T-helper 1 cell treated with Interleukin-12 subunit alpha and Interleukin-12 subunit beta and Interleukin-4 antibody, amounts not matched to agents 30 ng/mL and 1 ng/mL, for 36 hours (primary cell): ENCODE measurements around the gene SRC. TPM values are rescaled to one million over a fixed set of nuclear protein-coding genes. Genes with fewer than 3 reads are reported as not detected.
"Not testable (repeated sequence)": the region's sequence is repeated elsewhere in the genome, so short reads cannot be mapped to it uniquely, and the experiment has no call there.

Experiments
- intact Hi-C: fragments of 100-400 bp; cut with micrococcal nuclease; formaldehyde crosslinking; loops from one replicate; pipeline ENCODE4 v1.15.1; 2024
- total RNA-seq: library from RNA; stranded (reverse); gene quantifications from 2 replicates; pipeline ENCODE4 v1.2.3, GENCODE V29; 2022

Gene SRC
- total RNA-seq, 1 donor from 2014 or later = 5.3 TPM

DNA sequence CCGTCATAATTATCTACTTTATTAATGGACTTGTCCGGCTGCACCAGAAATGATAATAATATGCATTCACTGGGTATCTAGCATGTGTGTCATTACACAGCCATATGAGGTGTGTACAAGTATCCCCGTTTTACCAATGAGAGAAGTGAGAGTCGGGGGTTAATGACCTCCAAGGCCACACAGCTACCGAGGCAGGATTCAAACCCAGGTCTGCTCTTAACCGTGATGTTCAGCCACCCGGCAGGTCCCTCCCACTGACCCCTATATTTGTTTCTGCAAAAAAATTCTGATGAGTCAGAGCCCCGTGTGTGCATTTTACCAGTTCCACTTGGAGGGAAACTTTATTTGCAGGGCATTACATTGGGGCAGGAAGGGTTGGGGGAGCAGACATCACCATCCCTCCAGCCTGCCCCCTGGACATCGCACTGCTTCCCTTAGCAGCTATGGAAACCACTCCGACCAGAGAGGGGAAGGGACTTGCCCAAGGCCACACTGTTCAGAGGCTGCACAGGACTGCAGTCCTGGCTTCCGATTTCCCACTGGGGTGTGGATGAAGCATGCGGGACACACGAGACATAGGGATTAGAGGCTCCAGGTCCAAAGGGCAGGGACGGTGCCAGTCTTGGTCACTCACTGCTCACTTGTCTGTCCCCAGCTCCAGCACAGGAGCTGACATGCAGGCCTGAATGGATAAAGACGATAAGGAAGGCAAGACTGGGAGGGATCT, 10.1 kb upstream of the SRC start:
- intact Hi-C loops = no loop called here

- intact Hi-C loops = no loop called here
These were observed 9.4 kb upstream of the SRC start for GRCh38 chr20:37336369-37337207.

DNA sequence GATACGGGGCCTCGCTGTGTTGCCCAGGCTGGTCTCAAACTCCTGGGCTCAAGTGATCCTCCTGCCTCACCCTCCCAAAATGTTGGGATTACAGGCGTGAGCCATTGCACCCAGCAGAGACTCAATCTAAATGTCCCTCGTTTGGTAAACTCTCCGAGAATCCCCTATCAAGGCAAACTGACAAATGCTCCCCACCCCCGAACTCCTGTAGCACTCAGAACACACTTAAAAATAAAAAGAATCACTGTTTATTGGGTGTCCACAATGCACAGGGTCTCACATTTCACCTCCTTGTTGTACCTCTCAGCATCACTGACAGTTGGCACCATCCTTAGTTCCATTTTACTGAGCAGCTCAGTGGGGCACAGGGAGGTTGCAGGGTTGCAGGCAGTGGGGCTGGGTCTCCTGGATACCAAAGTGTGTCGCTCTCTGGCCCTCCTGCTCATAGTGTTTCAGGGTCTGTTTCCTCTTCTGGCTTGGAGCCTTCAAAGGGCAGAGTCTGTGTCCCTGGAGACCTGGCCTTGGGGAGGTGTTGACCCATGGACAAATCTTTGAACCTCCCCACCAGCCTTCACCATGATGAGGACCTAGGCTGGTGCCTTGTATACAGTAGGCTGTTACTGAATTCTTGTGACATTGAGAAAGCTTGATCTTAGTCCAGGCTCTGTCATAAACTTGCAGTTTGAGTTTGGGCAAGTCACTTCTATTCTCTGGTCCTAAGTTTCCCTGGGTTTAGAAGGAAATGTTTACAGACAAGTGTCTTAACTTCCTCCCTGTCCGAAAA, 8.5 kb upstream of the SRC start:
- intact Hi-C loops = no loop called here

GRCh38 chr20:37338380-37338779, 7.6 kb upstream of the SRC start:
- intact Hi-C loops = not testable (repeated sequence)

DNA sequence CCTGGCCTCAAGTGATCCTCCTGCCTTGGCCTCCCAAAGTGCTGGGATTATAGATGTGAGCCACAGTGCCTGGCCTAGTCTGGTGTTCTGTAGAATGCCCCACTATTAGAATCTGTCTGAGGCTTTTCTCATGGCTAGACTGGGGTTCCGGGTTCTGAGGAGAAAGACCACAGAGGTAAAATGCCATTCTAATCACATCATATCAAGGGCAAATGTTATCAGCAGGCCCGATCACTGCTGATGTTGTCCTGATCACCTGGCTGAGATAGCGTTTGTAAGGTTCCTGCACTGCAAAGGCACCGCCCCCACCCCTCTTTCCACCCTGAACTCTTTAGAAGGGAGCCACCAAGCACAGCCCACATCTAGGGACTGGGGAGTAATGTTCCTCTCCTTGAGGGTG, 6.7 kb upstream of the SRC start:
- intact Hi-C loops = no loop called here

GRCh38 chr20:37339764-37340109, 6.2 kb upstream of the SRC start:
- intact Hi-C loops = loop anchor here (5.0 kb wide), 1 partner anchor 43 kb away; no protein-coding TSS in a partner anchor

GRCh38 chr20:37340998-37341397, 4.9 kb upstream of the SRC start:
- intact Hi-C loops = loop anchor here (5.0 kb wide), 1 partner anchor 41 kb away; no protein-coding TSS in a partner anchor

- intact Hi-C loops = loop anchor here (5.0 kb wide), 1 partner anchor 41 kb away; no protein-coding TSS in a partner anchor
These were observed 4.3 kb upstream of the SRC start for GRCh38 chr20:37341632-37342031.

- intact Hi-C loops = loop anchor here (5.0 kb wide), 1 partner anchor 40 kb away; no protein-coding TSS in a partner anchor
These were observed 3.4 kb upstream of the SRC start for GRCh38 chr20:37342231-37343177.

- intact Hi-C loops = loop anchor here (5.0 kb wide), 1 partner anchor 39 kb away; no protein-coding TSS in a partner anchor
These were observed 2.5 kb upstream of the SRC start for GRCh38 chr20:37343212-37343993.

DNA sequence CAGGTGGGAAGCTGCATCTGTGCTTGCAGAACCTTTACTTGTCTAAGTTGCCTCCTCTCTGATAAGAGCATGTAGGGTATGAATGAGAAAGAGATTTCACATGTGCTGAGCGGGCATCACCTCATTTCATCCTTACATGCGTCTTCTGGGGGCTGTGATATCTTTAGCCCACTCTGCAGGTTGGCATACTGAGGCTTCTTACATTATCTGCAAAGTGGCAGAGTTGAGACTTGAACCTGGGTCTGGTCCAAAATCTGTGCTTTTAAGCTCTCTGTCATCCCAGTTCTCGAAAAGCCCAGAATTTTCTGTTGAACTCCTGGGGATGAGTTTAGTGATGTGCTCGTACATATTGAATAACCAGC, 2.0 kb upstream of the SRC start:
- intact Hi-C loops = loop anchor here (2.0 to 5.0 kb wide), 2 partner anchors 38 to 55 kb away; partner anchors contain the start of gene MANBAL

DNA sequence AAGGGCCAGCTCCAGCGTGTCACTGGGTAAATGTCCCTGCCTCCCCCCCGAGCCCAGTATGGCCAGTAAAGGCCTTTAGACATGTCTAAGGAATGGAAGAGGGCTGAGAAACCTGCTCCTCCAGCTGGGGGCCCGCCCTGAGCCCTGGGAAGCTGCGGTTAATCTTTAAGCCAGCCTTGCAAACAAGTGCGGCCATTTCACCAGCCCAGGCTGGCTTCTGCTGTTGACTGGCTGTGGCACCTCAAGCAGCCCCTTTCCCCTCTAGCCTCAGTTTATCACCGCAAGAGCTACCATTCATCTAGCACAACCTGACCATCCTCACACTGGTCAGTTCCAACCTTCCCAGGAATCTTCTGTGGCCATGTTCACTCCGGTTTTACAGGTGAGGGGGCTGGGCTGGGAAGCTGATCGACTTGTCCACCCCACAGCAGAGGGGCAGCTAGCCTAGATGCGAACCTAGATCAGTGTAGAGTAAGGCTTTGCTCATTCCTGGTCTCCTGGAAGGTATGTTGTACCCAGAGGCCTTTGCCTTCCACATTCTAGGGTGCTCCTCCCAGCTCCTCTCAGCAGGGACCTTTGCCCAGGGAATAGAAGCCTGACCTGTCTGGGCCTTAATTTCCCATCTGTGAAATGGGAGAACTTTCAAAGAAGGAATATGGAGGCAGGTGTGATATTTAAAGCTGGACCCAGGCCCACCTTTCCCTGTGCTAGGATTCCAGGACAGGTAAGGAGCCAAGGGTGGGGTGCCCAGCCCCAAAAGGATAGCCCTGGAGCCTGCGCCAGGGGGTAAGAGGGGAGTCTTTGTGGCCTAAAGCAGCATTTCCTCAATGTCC, 1.2 kb upstream of the SRC start:
- intact Hi-C loops = loop anchor here (2.0 to 5.0 kb wide), 2 partner anchors 38 to 56 kb away; partner anchors contain the start of gene MANBAL

- intact Hi-C loops = no loop called here
These were observed 245 bp downstream of the SRC start for GRCh38 chr20:37346236-37346534.

DNA sequence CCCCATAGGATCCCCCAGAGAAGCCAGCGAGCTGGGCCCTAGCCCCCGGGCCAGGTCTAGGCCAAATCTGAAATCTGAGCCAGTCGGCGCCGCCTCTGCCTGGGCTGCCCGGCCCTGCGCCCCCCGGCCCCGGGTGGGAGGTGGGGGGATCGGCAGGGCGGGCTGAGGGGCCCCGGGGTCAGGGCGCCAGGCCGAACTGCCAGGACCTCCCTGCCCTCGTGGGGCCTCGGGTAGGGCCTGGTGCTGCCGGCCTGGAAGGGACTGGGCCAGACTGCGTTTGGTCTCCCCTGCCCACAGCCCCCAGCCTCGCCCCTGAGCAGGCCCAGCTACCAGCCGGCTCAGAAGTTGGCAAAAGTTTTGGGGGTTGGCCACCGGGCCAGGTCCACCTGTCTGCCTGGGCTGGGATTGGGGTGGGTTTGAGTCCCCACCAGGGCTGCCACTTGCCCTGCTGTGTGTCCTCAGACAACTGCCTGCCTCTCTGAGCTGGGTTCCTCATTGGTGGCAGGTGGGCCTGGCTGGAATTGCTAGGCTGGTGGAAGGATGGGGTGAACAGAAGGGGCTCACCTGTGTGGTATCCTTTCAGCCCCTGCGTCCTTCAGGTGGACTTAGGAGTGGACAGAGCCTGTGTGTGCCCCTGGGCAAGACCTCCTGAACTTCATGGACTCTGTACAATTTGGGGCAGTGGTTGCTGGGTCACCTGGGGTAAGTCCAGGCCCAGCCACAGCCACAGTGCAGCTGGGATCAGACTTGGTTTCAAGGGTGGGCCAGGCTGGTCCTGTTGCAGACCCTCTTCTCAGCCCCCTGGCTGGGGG, 801 bp downstream of the SRC start:
- intact Hi-C loops = no loop called here

DNA sequence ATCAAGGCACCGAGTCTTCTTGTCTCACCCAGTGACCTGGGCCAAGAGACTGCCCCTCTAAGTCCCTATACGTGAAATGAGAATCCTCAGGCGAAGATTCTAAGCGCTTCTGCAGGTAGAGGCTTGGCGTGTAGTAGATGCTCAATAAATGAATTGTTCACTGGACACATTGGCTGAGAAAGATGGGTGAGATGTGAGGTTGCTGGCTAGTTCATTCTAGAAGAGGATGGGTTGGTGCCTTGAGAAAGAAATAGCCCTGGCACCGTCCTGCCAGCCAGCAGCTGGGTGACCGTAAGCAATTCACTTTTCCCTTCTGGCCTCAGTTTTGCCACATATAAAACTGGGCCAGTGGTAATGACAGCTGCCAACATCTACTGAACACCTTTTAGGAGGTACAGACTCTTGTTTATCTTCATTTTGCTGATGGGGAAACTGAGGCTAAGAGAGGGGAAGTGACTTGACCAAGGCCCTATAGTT, 1.4 kb downstream of the SRC start:
- intact Hi-C loops = no loop called here

DNA sequence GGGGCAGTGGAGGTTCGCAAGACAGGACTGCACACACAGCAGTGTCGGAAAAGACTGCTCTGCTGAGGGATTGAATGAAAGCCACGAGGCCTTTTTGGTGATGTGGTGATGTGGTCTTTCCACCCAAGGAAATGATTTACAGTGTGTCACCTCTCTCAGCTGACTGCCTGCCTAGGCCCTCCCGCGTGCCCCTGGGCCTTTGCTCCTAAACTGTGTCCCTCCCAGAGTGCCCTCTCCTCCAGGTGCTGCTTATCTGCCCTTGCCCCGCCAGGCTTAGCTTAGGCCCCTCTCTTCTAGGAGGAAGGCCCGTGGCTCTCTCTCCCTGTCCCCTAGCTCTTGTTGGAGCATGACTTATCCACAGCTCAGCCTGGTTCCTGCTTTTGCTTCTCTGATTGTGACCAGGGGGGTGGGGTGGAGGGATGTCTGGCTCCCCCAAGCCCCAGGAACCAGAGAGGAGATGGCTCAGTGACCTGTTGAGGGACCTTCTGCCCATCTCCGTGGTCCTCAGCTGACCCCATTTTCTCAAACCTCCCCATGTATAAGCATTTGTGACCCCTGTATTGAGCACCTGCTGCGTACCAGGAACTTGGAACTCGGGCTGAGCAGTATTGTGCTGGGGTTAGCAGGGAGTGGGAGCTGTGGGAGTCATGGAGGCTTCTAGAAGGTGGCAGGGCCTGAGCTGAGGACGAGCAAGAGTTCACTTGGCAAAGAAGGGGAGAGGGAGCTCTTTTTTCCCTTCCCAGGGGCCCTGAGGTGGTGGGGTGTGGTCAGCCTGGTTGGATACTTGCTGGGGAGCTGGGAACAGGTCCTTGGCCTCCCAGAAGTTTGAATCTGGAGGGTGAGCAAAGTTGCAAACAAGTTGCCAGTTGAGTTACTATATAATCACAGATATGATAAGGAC, 2.2 kb downstream of the SRC start:
- intact Hi-C loops = no loop called here
